LoVo (cell line): Measurements from ENCODE around the gene ANAPC2.
A peak's percentile ranks its signal among the peaks of the same experiment; 100 is the strongest.

Experiments
- DNase-seq: peaks from one replicate; pipeline ENCODE4 v3.0.0-alpha.2; 2016; ENCODE audit warnings: low spot score

The ANAPC2 gene

DNA sequence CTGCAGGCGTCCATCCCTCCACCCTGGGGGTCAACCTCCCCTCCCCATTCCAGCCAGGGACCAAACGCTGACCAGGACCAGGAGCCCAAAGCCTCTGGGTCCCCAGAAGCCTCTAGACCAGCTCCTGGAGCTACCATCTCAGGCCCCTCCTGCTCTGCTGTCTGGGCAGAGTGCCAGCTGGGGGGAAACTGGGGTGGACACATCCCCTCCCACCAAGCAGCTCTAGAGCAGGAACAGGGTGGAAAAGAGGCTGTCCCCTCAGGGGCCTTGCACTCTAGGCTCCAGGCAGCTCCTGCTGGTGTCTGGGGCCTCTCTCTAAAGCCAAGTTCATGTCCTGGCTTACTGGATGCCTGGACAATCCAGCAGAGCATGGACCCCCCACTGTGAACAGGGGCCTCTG, 4.5 kb upstream of the ANAPC2 start:
- DNase-seq = no peak

DNA sequence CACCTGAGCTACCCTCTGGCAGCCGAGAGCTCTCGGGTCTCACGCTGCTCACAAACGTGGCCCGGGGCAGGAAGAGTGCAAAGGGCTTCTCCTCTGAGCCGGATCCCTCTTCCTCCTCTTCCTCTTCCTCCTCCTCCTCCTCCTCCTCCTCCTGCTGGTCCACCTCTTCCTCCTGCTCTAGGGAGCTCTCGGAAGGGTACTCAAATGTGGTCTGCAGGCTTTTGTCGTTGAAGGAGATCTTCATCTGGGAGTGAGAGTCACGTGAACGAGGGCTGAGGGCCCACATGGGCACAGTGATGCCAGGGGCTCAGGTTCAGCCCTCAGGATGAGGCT, 4.1 kb upstream of the ANAPC2 start:
- no peak for DNase-seq

DNA sequence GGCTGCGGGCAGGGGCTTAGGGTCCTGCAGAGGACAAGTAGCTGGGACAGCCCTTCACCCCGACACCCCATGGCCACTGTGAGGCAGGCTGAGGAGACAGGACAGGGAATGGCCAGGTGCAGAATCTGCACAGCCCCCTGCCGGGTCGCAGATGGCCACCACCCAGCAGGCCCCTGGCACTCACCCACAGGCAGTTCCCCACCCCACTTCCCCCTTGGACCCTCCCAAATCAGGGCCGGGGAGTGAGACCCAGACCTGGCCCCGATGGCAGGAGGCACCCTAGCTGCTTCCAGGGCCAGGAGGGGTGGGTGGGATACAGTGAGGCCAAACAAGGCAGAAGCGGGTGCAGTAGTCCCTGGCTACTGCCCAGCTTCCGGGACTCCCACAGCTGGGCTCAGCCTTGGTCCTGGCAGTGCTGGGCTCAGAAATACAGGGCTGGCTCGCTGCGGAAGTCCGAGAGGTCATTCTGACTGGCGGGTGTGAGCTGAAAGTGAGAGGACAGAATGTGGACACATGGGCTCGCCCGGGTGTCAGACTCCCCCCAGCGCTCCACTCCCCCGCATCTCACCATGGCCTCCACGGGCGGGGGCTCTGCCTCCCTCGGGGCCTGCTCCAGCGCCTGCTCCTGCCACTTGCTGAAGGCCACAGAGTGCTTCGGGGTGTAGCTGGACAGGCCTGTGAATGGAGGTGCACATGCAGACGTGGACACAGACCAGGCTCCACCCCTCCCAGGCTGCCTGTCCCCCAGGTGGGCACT, 3.5 kb upstream of the ANAPC2 start:
- DNase-seq = no peak

DNA sequence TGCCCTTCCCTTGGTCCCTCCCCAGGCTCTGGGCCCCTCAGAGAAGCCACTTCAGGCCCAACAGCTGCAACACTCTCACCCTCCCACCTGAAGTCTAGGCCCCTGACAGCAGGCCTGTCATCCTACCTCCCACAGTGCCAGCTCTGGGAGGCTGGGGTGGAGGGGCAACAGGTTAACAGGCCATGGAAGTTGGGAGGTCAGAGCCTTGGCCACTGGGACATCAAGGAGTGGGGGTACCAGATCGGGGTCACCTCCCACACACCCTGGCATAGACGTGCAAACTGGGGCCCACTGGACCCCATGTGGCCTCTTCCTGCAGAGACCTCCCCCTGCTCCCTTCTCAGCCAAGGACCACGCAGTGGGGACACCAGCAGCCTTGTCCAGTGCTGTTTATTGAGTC, 2.9 kb upstream of the ANAPC2 start:
- DNase-seq = no peak

- peak; percentile 16 for DNase-seq
These were observed 2.0 kb upstream of the ANAPC2 start for GRCh38 chr9:137190315-137190856.

- no peak for DNase-seq
These were observed 1.2 kb upstream of the ANAPC2 start for GRCh38 chr9:137189297-137190295.

DNA sequence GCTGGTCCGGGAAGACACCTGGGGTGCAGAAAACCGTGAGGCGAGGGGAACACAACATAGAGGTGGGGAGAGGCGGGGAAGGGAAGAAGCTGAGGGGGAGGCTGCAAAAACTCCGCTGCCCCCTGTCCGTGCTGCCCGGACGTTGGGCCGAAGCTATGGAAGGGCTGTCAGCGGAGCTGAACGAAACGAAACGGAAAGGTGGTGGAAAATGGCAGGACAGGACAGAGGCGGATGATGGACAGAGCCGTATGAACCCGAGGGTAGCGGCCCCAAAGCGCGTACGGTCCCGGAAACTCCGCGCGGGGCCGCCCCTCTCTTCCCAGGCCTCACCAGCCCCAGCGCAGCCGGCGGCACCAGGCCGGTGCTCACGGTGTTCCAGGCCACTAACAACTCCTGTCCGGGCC, 272 bp downstream of the ANAPC2 start:
- no peak for DNase-seq

DNA sequence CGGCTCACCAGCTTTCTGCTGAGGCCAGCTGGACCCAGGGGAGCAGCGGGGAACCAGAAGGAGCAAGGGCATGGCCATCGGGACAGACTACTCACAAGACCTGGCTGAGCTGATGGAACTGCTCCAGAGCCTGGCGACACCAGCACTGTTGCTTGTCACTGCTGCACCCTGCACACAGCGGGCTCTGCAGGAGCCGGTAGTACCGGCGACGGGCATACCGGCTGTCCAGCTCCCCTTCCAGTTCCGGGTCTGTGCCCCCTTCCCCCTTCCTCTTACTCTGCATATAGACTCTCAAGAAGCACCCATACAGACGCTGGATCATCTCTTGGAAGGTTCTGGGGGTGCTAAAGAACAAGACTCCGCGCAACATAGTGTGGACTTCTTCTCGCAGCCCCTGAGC, 974 bp downstream of the ANAPC2 start:
- no peak for DNase-seq

GRCh38 chr9:137186385-137186784, 2.0 kb downstream of the ANAPC2 start:
- no peak for DNase-seq

- DNase-seq = no peak
These were observed 2.4 kb downstream of the ANAPC2 start for GRCh38 chr9:137185921-137186320.

GRCh38 chr9:137184881-137185660, 3.3 kb downstream of the ANAPC2 start:
- no peak for DNase-seq

GRCh38 chr9:137183980-137184595, 4.3 kb downstream of the ANAPC2 start:
- DNase-seq = no peak

DNA sequence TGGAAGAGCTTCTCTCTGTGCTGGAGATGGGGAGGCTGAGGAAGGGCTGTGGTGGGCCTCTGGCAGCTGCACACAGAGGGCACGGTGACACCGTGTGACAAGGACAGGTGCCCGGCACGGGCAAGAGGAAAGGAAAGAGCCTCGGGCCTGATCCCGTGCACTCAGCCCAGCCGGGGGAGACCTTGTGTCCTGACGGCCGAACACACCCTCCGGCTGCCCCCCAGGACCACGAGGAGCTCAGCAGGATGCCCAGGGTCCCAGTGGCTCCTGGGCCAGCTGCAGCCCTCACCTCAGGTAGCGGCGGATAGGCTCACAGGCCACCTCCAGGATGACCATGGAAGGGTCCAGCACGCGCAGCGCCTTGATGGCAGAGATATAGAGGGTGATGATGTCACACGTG, 5.5 kb downstream of the ANAPC2 start:
- no peak for DNase-seq

- no peak for DNase-seq
These were observed 6.7 kb downstream of the ANAPC2 start for GRCh38 chr9:137181680-137182079.

DNA sequence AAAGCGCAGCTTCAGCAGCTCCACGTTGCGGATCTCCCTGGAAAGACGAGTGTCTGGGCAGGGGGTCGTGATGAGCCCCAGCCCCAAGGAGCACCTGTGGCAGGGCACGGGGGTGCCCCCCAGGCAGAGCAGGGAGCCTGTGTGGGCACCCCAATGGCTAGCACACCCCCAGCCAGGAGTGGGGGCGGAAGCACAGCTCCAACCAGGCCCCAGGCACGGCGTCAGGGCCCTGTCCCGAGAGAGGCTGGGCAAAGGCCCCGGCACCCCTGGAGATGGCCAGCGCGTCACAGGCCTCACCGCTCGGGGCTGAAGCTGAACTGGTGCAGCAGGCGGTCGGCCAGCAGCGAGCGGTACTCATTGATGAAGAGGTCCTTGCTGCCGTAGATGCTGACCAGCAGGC, 7.9 kb downstream of the ANAPC2 start:
- no peak for DNase-seq

DNA sequence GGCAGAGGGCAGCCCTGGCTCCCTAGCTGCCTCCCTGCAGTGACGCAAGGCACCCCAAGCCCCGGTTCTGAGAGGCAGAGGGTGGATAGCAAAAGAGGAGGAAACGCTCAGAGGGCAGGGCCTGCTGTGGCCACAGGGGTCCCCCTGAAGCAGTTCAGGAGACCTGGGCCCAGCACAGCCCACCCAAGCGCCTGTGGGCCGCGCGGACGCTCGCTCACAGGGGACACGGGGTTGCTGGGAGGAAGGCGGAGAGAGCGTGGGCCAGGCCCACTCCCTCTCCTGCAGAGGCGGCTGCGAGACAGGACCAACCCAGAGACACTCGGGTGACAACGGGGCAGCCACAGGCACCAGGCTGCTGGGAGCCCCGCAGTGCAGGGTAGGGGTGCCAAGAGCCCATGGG, 8.6 kb downstream of the ANAPC2 start:
- no peak for DNase-seq

DNA sequence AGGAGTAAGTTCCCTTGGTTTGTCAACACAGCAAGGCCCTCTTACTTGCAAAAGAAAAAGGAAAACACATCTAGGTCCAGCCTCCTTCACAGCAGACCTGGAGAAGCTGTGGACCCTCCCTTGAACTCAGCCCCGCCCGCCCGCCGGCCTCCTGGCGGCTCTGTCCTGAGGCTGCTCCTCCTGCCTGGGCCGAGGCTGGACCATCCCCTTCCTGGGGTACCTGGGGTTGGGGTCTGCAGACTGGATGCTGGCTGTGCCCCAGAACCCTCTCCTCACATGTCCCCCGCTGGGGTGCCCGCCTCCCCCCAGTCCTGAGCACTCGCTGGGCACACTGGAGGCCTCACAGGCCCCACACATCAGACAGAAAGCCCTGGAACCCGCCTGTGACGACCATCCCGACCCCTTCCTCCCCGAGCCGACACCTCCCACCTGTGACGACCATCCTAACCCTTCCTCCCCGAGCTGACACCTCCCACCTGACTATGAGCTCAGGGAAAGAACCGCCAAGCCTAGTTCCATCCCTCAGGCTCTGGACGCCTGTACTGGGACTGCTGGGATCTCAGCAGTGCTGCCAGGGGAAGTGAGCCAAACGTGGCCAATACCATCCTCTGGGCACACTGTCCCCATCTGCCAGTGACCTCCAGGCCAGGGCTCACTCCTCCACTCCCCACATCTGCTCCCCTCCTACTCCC, 9.3 kb downstream of the ANAPC2 start:
- no peak for DNase-seq

GRCh38 chr9:137178201-137178938, 10.0 kb downstream of the ANAPC2 start:
- DNase-seq = no peak

- no peak for DNase-seq
These were observed 11.8 kb downstream of the ANAPC2 start for GRCh38 chr9:137176302-137177182.
